ENCODE results near the gene IPO13.
A peak's percentile ranks its signal among the peaks of the same experiment; 100 is the strongest.

The IPO13 gene

GRCh38 chr1:43960798-43961197 lies 14.0 kb downstream of the IPO13 start:
- no peak for DNase-seq (ENCODE audit: low read depth)
- TF ChIP-seq CTCF (IDR thresholded peaks at IDR 0.05; ENCODE audit: insufficient read depth, low read depth, low read length, missing control alignments) = no peak
- H3K4me3 ChIP-seq (ENCODE audit: low read depth, low read length) = no peak overlapping the region

GRCh38 chr1:43961692-43962091 lies 14.9 kb downstream of the IPO13 start:
- no peak overlapping the region for H3K4me3 ChIP-seq (ENCODE audit: low read depth, low read length)
- no peak for DNase-seq (ENCODE audit: low read depth)
- TF ChIP-seq CTCF (IDR thresholded peaks at IDR 0.05; ENCODE audit: insufficient read depth, low read depth, low read length, missing control alignments) = no peak

- no peak for TF ChIP-seq CTCF (IDR thresholded peaks at IDR 0.05; ENCODE audit: insufficient read depth, low read depth, low read length, missing control alignments)
- no peak for DNase-seq (ENCODE audit: low read depth)
- H3K4me3 ChIP-seq (ENCODE audit: low read depth, low read length) = no peak overlapping the region
Measured at GRCh38 chr1:43962324-43962723, 15.6 kb downstream of the IPO13 start.

GRCh38 chr1:43963006-43963405 lies 16.3 kb downstream of the IPO13 start:
- DNase-seq (ENCODE audit: low read depth) = no peak
- no peak overlapping the region for H3K4me3 ChIP-seq (ENCODE audit: low read depth, low read length)
- TF ChIP-seq CTCF (IDR thresholded peaks at IDR 0.05; ENCODE audit: insufficient read depth, low read depth, low read length, missing control alignments) = no peak

GRCh38 chr1:43963890-43964289 lies 17.1 kb downstream of the IPO13 start:
- no peak for TF ChIP-seq CTCF (IDR thresholded peaks at IDR 0.05; ENCODE audit: insufficient read depth, low read depth, low read length, missing control alignments)
- no peak overlapping the region for H3K4me3 ChIP-seq (ENCODE audit: low read depth, low read length)
- no peak for DNase-seq (ENCODE audit: low read depth)

GRCh38 chr1:43965316-43965715 lies 18.6 kb downstream of the IPO13 start:
- DNase-seq (ENCODE audit: low read depth) = no peak
- TF ChIP-seq CTCF (IDR thresholded peaks at IDR 0.05; ENCODE audit: insufficient read depth, low read depth, low read length, missing control alignments) = no peak
- no peak overlapping the region for H3K4me3 ChIP-seq (ENCODE audit: low read depth, low read length)

- peak; percentile 35 for DNase-seq (ENCODE audit: low read depth)
- H3K4me3 ChIP-seq (ENCODE audit: low read depth, low read length) = no peak overlapping the region
- TF ChIP-seq CTCF (IDR thresholded peaks at IDR 0.05; ENCODE audit: insufficient read depth, low read depth, low read length, missing control alignments) = no peak
Measured at GRCh38 chr1:43968348-43968948, 21.7 kb downstream of the IPO13 start.
